ENCODE results near the gene PTGES3L. TPM values are rescaled to one million over a fixed set of nuclear protein-coding genes. Genes with fewer than 3 reads are reported as not detected.

PTGES3L gene
- total and polyA plus RNA-seq, 2 donors (not counting 1 experiment from before 2014, with no cell fraction given) = 0.17 to 1.7 TPM

GRCh38 chr17:42918902-42919521 lies 60.9 kb downstream of the PTGES3L start:
- Histone ChIP-seq H3K9ac (ENCODE audit: insufficient read depth, low read length) (no peak overlapping the region), H3K4me3 (replicated peaks in 1 of 4; ENCODE audit: control extremely low read depth in 1 of 4, insufficient read depth in 1 of 4, low read depth in 3 of 4, low read length in 4 of 4) (no peak overlapping the region), H3K4me1 (ENCODE audit: control insufficient read depth, extremely low read depth, insufficient read depth, low read length) (no peaks in the 10 kb centered on the region), H3K9me3 (ENCODE audit: control insufficient read depth, insufficient read depth, low read depth, low read length) (no peaks in the 10 kb centered on the region), H3K79me2 (ENCODE audit: control insufficient read depth, insufficient read depth, low read length) (no peaks in the 10 kb centered on the region), H3K36me3 (ENCODE audit: control insufficient read depth, insufficient read depth, low read length) (no peaks in the 10 kb centered on the region), H3K27ac (ENCODE audit: insufficient read depth, low read length) (no peak overlapping the region), H2AFZ (ENCODE audit: low read length) (peak overlapping the region; percentile 41), H3K27me3 (ENCODE audit: control insufficient read depth, insufficient read depth, low read length) (peaks cover 6% of the 10 kb centered on the region), H4K20me1 (ENCODE audit: control insufficient read depth, extremely low read depth, insufficient read depth, low read length) (no peaks in the 10 kb centered on the region), H3K4me2 (ENCODE audit: extremely low read depth, insufficient read depth, low read length) (no peak overlapping the region)
- peak in 1 of 2 donors; percentile 11 for DNase-seq (ENCODE audit: low read depth in 2 of 2)
- TF ChIP-seq EZH2 (IDR thresholded peaks at IDR 0.05; ENCODE audit: low read length, missing control alignments) = no peak
- TF ChIP-seq CTCF (conservative IDR thresholded peaks at IDR 0.05 in 1 of 2, IDR thresholded peaks at IDR 0.05 in 1 of 2; ENCODE audit: low read depth in 1 of 2, low read length in 2 of 2) = no peak

Other genes starting within 250 kb of the PTGES3L start
- gene EZH1, start 235.0 kb downstream of the PTGES3L start, total RNA-seq = 16.4 and 28.6 TPM in 2 replicates
- 23.6 and 31.9 TPM in 2 replicates for gene EZH1, start 235.0 kb downstream of the PTGES3L start, polyA plus RNA-seq
- 0.17 and 0.26 TPM in 2 replicates for gene RAMP2, start 218.9 kb downstream of the PTGES3L start, total RNA-seq
- gene RAMP2, start 218.9 kb downstream of the PTGES3L start, polyA plus RNA-seq = 0.17 and 0.45 TPM in 2 replicates
- 43.6 and 44.7 TPM in 2 replicates for gene VPS25, start 206.6 kb downstream of the PTGES3L start, total RNA-seq
- 92.7 and 121 TPM in 2 replicates for gene VPS25, start 206.6 kb downstream of the PTGES3L start, polyA plus RNA-seq
- under 0.01 and 0.51 TPM in 2 replicates for gene WNK4, start 199.5 kb downstream of the PTGES3L start, total RNA-seq
- 0.35 and 0.84 TPM in 2 replicates for gene WNK4, start 199.5 kb downstream of the PTGES3L start, polyA plus RNA-seq
- gene COA3, start 181.4 kb downstream of the PTGES3L start, total RNA-seq = 53.5 and 59.8 TPM in 2 replicates
- 80.3 and 97.1 TPM in 2 replicates for gene COA3, start 181.4 kb downstream of the PTGES3L start, polyA plus RNA-seq
- gene CNTD1, start 181.2 kb downstream of the PTGES3L start, total RNA-seq = 0.26 and 0.66 TPM in 2 replicates
- gene CNTD1, start 181.2 kb downstream of the PTGES3L start, polyA plus RNA-seq = 0.14 TPM in 1 of 2 replicates, not detected in the other
- 97.3 and 150 TPM in 2 replicates for gene BECN1, start 155.8 kb downstream of the PTGES3L start, total RNA-seq
- 87.4 and 90.4 TPM in 2 replicates for gene BECN1, start 155.8 kb downstream of the PTGES3L start, polyA plus RNA-seq
- gene PSME3, start 146.7 kb downstream of the PTGES3L start, total RNA-seq = 44.9 and 50.7 TPM in 2 replicates
- 133 and 177 TPM in 2 replicates for gene PSME3, start 146.7 kb downstream of the PTGES3L start, polyA plus RNA-seq
- 0.26 and 0.33 TPM in 2 replicates for gene AOC2, start 135.5 kb downstream of the PTGES3L start, total RNA-seq
- 0.09 and 0.12 TPM in 2 replicates for gene AOC2, start 135.5 kb downstream of the PTGES3L start, polyA plus RNA-seq
- gene AOC3, start 128.9 kb downstream of the PTGES3L start, total RNA-seq = 0.17 and 0.26 TPM in 2 replicates
- 0.23 and 3.5 TPM in 2 replicates for gene AOC3, start 128.9 kb downstream of the PTGES3L start, polyA plus RNA-seq
- gene G6PC1, start 79.3 kb downstream of the PTGES3L start, total RNA-seq = not detected in 2 replicates
- not detected in 2 replicates for gene G6PC1, start 79.3 kb downstream of the PTGES3L start, polyA plus RNA-seq
- 17.7 and 21.6 TPM in 2 replicates for gene AARSD1, start 15.6 kb downstream of the PTGES3L start, total RNA-seq
- gene AARSD1, start 15.6 kb downstream of the PTGES3L start, polyA plus RNA-seq = 37.3 and 51.2 TPM in 2 replicates
- gene RUNDC1, start 485 bp upstream of the PTGES3L start, total RNA-seq = 7.7 and 8.8 TPM in 2 replicates
- 6.3 and 8.0 TPM in 2 replicates for gene RUNDC1, start 485 bp upstream of the PTGES3L start, polyA plus RNA-seq
- gene RPL27, start 18.3 kb upstream of the PTGES3L start, total RNA-seq = 902 and 1,145 TPM in 2 replicates
- gene RPL27, start 18.3 kb upstream of the PTGES3L start, polyA plus RNA-seq = 3,313 and 3,346 TPM in 2 replicates
- gene IFI35, start 26.7 kb upstream of the PTGES3L start, total RNA-seq = 31.3 and 34.5 TPM in 2 replicates
- gene IFI35, start 26.7 kb upstream of the PTGES3L start, polyA plus RNA-seq = 33.4 and 52.0 TPM in 2 replicates
- gene VAT1, start 42.3 kb upstream of the PTGES3L start, total RNA-seq = 259 and 297 TPM in 2 replicates
- gene VAT1, start 42.3 kb upstream of the PTGES3L start, polyA plus RNA-seq = 234 and 362 TPM in 2 replicates
- 0.77 and 0.99 TPM in 2 replicates for gene RND2, start 45.2 kb upstream of the PTGES3L start, total RNA-seq
- 0.54 and 0.95 TPM in 2 replicates for gene RND2, start 45.2 kb upstream of the PTGES3L start, polyA plus RNA-seq
- gene BRCA1, start 145.3 kb upstream of the PTGES3L start, total RNA-seq = 5.1 and 9.9 TPM in 2 replicates
- gene BRCA1, start 145.3 kb upstream of the PTGES3L start, polyA plus RNA-seq = 7.5 and 18.3 TPM in 2 replicates
- 93.2 and 134 TPM in 2 replicates for gene NBR1, start 191.1 kb upstream of the PTGES3L start, total RNA-seq
- 82.9 and 91.8 TPM in 2 replicates for gene NBR1, start 191.1 kb upstream of the PTGES3L start, polyA plus RNA-seq
- gene TMEM106A, start 231.8 kb upstream of the PTGES3L start, total RNA-seq = 0.77 and 1.5 TPM in 2 replicates
- 6.7 and 9.3 TPM in 2 replicates for gene TMEM106A, start 231.8 kb upstream of the PTGES3L start, polyA plus RNA-seq
- not detected in 2 replicates for gene CCDC200, start 248.5 kb upstream of the PTGES3L start, total RNA-seq
- not detected in 2 replicates for gene CCDC200, start 248.5 kb upstream of the PTGES3L start, polyA plus RNA-seq